ENCODE measurements around the gene USP6. TPM values are rescaled to one million over a fixed set of nuclear protein-coding genes. Genes with fewer than 3 reads are reported as not detected.

Gene USP6
- total RNA-seq, 1 experiment from 2014 or later = 0.20 TPM

GRCh38 chr17:5097101-5097834 is 18.6 kb upstream of the USP6 start (continued):
- TF ChIP-seq, protein P1, sequence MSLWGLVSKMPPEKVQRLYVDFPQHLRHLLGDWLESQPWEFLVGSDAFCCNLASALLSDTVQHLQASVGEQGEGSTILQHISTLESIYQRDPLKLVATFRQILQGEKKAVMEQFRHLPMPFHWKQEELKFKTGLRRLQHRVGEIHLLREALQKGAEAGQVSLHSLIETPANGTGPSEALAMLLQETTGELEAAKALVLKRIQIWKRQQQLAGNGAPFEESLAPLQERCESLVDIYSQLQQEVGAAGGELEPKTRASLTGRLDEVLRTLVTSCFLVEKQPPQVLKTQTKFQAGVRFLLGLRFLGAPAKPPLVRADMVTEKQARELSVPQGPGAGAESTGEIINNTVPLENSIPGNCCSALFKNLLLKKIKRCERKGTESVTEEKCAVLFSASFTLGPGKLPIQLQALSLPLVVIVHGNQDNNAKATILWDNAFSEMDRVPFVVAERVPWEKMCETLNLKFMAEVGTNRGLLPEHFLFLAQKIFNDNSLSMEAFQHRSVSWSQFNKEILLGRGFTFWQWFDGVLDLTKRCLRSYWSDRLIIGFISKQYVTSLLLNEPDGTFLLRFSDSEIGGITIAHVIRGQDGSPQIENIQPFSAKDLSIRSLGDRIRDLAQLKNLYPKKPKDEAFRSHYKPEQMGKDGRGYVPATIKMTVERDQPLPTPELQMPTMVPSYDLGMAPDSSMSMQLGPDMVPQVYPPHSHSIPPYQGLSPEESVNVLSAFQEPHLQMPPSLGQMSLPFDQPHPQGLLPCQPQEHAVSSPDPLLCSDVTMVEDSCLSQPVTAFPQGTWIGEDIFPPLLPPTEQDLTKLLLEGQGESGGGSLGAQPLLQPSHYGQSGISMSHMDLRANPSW (CRISPR knock-in tag; conservative IDR thresholded peaks at IDR 0.05; ENCODE audit: low read depth) = no peak
- peak; percentile 61 for TF ChIP-seq HMGXB4 (CRISPR knock-in tag; IDR thresholded peaks at IDR 0.05)
- TF ChIP-seq CBFB (CRISPR knock-in tag; IDR thresholded peaks at IDR 0.05; ENCODE audit: low read depth) = no peak; the same call in none of the 2 replicates
- TF ChIP-seq ELF4 (CRISPR knock-in tag; IDR thresholded peaks at IDR 0.05; ENCODE audit: low read depth) = peak; percentile 93
- TF ChIP-seq ZNF219 (CRISPR knock-in tag; IDR thresholded peaks at IDR 0.05; ENCODE audit: borderline replicate concordance) = peak; percentile 99
- TF ChIP-seq NFE2L1 (CRISPR knock-in tag; IDR thresholded peaks at IDR 0.05) = peak; percentile 95
- TF ChIP-seq USF1 (CRISPR knock-in tag; IDR thresholded peaks at IDR 0.05) = peak; percentile 88; the same call in 1 of the 2 replicates
- peak; percentile 99 for TF ChIP-seq SMAD3 (CRISPR knock-in tag; IDR thresholded peaks at IDR 0.05; ENCODE audit: borderline replicate concordance)
- peak; percentile 76; the same call in 1 of the 2 replicates for TF ChIP-seq ZNF317 (CRISPR knock-in tag; IDR thresholded peaks at IDR 0.05; ENCODE audit: borderline replicate concordance, low read depth)
- peak; percentile 97 for TF ChIP-seq RELA (CRISPR knock-in tag; IDR thresholded peaks at IDR 0.05; ENCODE audit: borderline replicate concordance)
- TF ChIP-seq, protein P2, sequence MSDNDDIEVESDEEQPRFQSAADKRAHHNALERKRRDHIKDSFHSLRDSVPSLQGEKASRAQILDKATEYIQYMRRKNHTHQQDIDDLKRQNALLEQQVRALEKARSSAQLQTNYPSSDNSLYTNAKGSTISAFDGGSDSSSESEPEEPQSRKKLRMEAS (CRISPR knock-in tag; IDR thresholded peaks at IDR 0.05) = peak; percentile 99
- no peak for TF ChIP-seq GTF2I (CRISPR knock-in tag; conservative IDR thresholded peaks at IDR 0.05)
- peak; percentile 96 for TF ChIP-seq TP53 (CRISPR knock-in tag; IDR thresholded peaks at IDR 0.05)
- TF ChIP-seq CTCF (IDR thresholded peaks at IDR 0.05) = no peak
- no peak for TF ChIP-seq HMGA2 (CRISPR knock-in tag; IDR thresholded peaks at IDR 0.05)
- peak; percentile 97 for TF ChIP-seq TEAD1 (CRISPR knock-in tag; IDR thresholded peaks at IDR 0.05)
- TF ChIP-seq, protein P3, sequence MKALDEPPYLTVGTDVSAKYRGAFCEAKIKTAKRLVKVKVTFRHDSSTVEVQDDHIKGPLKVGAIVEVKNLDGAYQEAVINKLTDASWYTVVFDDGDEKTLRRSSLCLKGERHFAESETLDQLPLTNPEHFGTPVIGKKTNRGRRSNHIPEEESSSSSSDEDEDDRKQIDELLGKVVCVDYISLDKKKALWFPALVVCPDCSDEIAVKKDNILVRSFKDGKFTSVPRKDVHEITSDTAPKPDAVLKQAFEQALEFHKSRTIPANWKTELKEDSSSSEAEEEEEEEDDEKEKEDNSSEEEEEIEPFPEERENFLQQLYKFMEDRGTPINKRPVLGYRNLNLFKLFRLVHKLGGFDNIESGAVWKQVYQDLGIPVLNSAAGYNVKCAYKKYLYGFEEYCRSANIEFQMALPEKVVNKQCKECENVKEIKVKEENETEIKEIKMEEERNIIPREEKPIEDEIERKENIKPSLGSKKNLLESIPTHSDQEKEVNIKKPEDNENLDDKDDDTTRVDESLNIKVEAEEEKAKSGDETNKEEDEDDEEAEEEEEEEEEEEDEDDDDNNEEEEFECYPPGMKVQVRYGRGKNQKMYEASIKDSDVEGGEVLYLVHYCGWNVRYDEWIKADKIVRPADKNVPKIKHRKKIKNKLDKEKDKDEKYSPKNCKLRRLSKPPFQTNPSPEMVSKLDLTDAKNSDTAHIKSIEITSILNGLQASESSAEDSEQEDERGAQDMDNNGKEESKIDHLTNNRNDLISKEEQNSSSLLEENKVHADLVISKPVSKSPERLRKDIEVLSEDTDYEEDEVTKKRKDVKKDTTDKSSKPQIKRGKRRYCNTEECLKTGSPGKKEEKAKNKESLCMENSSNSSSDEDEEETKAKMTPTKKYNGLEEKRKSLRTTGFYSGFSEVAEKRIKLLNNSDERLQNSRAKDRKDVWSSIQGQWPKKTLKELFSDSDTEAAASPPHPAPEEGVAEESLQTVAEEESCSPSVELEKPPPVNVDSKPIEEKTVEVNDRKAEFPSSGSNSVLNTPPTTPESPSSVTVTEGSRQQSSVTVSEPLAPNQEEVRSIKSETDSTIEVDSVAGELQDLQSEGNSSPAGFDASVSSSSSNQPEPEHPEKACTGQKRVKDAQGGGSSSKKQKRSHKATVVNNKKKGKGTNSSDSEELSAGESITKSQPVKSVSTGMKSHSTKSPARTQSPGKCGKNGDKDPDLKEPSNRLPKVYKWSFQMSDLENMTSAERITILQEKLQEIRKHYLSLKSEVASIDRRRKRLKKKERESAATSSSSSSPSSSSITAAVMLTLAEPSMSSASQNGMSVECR (CRISPR knock-in tag; IDR thresholded peaks at IDR 0.05; ENCODE audit: borderline replicate concordance) = peak; percentile 99
- peak; percentile 77 for TF ChIP-seq KAT7 (CRISPR knock-in tag; IDR thresholded peaks at IDR 0.05; ENCODE audit: borderline replicate concordance)
- TF ChIP-seq, protein P4, sequence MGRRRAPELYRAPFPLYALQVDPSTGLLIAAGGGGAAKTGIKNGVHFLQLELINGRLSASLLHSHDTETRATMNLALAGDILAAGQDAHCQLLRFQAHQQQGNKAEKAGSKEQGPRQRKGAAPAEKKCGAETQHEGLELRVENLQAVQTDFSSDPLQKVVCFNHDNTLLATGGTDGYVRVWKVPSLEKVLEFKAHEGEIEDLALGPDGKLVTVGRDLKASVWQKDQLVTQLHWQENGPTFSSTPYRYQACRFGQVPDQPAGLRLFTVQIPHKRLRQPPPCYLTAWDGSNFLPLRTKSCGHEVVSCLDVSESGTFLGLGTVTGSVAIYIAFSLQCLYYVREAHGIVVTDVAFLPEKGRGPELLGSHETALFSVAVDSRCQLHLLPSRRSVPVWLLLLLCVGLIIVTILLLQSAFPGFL (CRISPR knock-in tag; IDR thresholded peaks at IDR 0.05; ENCODE audit: borderline replicate concordance) = peak; percentile 95; the same call in 1 of the 2 replicates
- TF ChIP-seq, protein P5, sequence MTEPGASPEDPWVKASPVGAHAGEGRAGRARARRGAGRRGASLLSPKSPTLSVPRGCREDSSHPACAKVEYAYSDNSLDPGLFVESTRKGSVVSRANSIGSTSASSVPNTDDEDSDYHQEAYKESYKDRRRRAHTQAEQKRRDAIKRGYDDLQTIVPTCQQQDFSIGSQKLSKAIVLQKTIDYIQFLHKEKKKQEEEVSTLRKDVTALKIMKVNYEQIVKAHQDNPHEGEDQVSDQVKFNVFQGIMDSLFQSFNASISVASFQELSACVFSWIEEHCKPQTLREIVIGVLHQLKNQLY (CRISPR knock-in tag; IDR thresholded peaks at IDR 0.05) = 0 out of 2 replicates have a peak, but pooled peaks have one; percentile 13
- TF ChIP-seq, protein P6, sequence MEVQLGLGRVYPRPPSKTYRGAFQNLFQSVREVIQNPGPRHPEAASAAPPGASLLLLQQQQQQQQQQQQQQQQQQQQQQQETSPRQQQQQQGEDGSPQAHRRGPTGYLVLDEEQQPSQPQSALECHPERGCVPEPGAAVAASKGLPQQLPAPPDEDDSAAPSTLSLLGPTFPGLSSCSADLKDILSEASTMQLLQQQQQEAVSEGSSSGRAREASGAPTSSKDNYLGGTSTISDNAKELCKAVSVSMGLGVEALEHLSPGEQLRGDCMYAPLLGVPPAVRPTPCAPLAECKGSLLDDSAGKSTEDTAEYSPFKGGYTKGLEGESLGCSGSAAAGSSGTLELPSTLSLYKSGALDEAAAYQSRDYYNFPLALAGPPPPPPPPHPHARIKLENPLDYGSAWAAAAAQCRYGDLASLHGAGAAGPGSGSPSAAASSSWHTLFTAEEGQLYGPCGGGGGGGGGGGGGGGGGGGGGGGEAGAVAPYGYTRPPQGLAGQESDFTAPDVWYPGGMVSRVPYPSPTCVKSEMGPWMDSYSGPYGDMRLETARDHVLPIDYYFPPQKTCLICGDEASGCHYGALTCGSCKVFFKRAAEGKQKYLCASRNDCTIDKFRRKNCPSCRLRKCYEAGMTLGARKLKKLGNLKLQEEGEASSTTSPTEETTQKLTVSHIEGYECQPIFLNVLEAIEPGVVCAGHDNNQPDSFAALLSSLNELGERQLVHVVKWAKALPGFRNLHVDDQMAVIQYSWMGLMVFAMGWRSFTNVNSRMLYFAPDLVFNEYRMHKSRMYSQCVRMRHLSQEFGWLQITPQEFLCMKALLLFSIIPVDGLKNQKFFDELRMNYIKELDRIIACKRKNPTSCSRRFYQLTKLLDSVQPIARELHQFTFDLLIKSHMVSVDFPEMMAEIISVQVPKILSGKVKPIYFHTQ (CRISPR knock-in tag; IDR thresholded peaks at IDR 0.05) = no peak

Measured in WTC11 (cell line).